GM21529 (cell line): ENCODE measurements around the gene ANKS1B.

ENCODE experiments used
- ATAC-seq: cut with Tn5 transposase; IDR thresholded peaks from one replicate; pipeline ENCODE4 v1.9.1; 2021; ENCODE audit not compliant: unreplicated experiment

Gene ANKS1B

DNA sequence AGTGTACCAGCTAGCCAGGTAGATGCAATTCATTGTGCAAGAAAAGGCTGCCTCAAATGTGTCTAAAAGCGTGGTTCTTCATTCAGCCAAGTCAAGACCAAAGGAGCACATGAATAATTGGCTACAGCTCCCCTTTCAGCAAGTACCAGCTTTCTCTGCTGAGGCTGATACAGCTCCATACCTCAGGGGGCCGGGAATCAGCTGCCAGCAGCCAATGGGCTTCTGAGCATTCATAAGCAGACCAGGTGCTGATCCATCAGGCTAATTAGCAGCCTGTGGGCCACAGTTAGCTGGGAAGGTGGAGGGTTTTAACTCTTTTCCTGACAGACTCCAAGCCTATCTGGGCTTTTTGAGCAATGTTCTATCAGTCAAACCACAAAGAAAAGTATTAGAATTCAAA is 1075.0 kb downstream of the ANKS1B start:
- ATAC-seq, result no peak

DNA sequence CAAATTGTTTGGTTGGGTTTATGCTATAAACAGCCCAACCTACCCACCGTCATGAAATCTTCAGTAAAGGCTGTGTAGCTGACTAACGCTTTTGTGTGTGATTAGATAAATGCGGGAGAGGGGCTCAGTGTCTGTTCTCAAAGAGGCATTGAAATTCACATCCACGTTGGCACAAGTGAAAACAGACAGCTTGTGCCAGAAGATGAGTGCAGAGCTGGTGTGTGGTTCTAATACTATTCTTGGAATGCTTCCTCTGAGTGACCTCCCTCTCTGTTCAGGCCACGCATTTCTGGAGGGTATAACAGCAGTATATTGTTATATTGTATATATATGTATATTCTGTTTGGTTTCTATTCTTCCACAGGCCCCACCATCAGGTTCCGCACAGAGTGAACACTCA is 1075.9 kb downstream of the ANKS1B start:
- ATAC-seq, result no peak

- ATAC-seq, result no peak
Measured at GRCh38 chr12:98903875-98904274, 1080.9 kb downstream of the ANKS1B start.

DNA sequence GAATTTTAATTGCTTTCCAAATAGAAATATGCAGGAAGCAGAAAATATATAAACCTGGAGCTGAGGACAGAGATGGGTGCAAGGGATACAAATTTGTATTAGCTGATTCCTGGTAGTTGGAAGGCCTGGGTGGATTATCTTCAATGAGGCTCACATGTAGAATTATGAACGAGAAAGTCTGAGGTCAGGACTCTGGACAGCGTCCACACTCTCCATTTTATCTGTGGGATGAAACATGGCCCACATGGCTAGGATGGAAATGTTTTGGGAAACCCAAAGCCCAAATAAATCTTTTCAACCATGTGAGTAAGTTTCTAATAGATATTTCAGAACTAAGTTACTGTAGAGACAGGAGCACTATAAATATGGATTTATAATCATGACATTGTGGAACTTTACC is 1083.5 kb downstream of the ANKS1B start:
- ATAC-seq, result no peak

- ATAC-seq, result no peak
Measured at GRCh38 chr12:98896938-98897337, 1087.8 kb downstream of the ANKS1B start.

DNA sequence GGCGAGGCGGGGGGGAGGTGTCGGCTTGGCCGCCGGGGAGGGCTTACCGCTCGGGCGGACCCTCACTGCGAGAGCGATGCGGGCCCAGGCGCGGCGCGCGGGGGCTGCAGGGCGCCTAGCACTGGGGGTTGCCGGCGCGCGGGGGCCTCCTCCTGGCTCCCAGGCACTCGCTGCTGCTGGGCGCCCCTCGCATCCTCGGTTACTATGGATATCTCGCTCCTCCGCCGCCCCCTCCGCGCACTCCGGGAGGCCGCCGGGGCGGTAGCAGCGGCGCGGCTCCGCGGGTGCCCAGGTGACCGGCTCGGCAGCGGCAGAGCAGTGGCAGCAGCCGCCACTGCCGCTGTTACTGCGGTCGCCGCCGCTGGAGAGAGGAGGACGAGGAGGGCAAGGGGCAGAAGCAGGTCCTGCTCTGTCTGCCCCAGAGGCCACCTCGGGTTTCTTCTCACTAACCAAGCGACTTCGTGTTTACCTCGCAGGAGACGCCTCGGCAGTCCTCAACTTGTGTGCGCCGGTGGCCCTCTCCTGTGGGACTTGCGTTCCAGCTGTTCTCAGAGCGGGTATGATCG is 1089.6 kb downstream of the ANKS1B start:
- ATAC-seq, result no peak

GRCh38 chr12:98894412-98895085 is 1090.2 kb downstream of the ANKS1B start:
- no peak for ATAC-seq

DNA sequence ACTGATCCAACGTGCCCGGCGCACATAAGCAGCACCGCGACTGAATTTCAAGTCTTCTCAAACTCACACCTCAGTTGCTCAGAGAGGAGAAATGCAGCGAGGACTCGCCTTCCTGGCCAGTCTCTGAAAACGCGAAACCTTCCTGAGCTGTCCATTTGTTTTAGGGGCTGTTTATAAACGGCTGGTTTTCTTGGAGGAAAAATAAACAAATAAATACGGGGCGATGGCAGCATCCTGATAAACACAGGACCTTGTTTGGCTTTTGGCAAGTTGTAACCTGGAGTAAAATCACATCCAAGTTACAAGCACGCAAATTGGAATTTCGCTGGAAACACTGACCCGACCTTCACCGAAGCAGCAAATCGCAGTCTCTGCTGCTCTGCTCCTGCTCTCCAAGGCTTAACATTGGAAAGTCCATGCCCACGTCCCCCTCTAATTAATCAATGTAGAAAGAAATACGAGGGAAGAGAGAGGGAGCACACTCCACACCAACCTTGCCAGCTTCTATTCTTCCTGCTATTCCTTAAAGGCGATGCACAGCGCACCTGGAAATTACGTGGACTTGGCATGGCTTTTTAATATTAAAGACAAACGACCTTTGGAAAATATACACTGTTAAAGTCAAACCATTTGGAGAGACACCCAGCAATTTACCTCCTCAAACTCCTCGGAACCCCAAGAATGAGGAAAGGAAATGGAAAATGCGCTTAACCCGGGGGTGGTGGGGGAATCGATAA is 1090.9 kb downstream of the ANKS1B start:
- ATAC-seq, result no peak

DNA sequence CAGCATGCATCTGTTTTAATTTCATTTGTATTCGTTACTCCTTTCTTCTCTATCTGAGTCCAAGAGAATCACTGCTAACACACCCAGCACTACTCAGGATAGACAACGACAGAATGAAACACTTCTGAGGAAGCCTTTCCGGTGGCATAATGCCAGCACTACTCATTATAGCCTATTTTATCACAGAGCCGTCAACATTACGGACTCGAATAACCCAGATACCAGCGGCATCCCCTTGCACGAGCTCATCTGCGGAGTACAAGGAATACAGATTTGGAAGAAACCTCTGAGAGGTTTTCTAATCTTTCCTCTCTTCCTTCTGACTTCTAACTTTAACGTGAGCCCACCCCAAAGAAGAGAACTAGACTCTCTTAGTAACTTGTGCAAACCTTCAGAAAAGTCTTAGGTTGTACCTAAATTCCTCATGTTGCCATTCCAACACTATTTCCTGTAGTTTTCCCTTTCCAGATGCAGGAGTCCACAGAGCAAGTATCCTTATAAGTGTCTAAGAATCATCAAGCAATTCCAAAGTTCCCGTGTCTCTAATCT is 1091.5 kb downstream of the ANKS1B start:
- ATAC-seq, result no peak

DNA sequence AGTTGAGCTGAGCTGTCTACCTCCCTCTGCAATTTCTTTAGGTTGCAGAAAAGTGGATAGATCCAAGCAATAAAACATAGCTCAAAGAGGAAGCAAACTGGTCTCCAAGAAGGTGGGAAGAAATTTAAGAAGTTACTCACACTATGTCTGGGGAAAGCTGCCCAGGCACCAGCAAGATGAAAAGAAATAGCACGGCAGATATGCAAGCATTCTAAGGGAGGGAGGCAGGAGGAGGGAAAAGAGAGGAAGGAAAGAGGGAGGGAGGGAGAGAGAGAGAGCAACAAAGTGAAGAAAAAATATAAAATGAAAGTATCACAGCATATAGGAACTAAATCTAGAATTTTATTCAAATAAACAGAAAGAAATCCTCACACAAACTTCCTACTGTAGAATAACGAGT is 1099.0 kb downstream of the ANKS1B start:
- no peak for ATAC-seq

GRCh38 chr12:98883231-98883630 is 1101.5 kb downstream of the ANKS1B start:
- no peak for ATAC-seq

DNA sequence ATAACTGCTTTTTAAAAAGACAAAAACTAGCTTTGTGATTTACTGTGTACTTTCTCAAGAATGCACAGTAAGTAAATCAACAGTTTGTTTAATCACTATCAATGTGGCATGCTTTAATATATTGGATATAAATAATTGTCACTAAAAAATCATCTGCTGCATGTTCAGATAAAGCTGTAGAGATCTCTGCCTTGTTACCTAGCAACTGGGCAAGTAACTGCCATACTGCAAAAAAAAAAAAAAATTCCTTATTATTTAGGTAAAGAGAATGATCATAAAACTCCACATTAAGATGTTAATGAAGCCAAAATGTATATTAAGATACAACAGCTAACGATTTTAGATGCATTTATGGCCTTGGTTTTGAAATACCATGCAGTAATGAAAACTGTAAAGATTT is 1102.2 kb downstream of the ANKS1B start:
- no peak for ATAC-seq

DNA sequence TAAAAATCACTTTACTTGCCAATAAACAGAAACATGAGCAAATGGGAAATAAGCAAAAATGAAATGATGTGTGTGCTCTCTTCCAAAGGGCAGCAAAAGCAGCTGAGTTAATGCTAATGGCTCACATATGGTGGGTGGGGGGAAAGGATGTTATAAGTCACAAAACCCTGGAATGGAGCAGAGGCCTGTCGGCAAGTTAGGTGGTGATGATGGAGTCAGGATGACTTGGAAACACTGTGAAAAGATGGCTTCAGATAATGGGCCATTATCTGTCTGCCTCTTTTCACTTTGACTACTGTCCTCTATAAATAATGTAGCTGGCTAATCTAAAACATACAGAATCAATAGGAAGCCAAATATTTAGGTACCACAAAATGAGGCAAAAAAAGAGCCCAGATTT is 1111.0 kb downstream of the ANKS1B start:
- ATAC-seq, result no peak

- ATAC-seq, result no peak
Measured at GRCh38 chr12:98870504-98870903, 1114.2 kb downstream of the ANKS1B start.

DNA sequence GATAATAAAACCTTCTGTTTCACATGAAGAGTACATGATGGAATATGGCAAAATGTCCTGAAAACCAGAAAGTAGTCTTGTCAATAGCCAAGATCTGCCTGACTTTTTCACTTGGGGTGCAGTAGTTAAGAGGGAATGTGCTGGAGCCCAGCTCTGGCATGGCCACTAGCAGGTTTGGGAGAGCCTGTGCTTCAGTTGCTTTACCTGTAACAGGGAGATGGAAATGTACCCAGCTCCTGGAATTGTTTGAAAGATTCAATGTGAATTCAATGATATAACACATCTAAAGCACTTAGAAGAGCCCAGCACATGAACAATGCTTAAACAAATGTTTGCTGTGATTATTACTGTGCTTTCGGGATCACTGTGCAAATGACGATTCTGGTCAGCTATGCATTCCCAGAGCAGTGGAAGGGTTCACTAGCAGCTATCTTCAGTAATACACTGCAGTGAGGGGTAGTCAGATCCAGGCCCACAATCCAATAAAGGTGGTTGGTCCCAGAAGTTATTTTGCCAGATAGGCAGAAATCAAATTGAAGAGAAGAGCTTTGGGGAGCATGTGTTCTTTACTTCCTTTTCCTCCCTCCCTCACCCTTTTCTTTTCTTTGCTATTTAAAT is 1114.7 kb downstream of the ANKS1B start:
- no peak for ATAC-seq

DNA sequence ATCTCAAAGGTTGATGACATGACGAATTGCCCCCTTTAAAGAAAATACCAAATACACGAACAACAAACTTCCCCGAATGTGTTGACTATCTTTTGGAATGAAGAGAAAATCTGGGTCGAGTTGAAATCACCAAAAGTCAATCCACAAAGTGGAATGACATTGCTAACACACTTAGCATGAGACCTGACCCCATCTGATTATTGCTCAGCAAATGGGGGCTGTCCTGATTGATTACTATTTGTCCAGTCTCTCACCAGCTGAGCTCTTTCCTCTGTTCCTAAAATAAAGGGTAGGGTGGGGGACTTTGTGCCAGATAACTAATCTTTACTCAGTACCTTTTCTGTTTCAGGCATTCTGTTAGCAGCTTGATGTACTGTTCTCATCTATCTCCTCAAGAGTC is 1116.2 kb downstream of the ANKS1B start:
- ATAC-seq, result no peak

DNA sequence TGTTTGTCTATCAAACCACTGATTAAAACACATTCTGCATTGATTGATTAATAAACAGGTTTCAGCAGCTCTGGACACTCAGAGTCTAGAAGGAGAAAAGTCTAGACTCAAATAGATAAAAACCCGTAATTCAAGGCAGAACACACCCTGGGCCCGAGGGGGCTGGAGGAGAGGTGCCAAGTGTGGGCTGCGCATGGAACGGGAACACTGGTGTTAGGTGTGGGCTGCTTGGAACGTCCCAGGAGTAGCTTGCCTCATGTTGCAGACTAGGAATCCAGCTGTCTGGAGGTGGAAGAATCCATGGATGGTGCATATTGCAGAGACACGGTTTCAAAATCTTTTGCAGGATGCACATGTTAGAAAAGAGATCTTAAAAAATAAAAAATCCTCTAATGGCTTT is 1116.7 kb downstream of the ANKS1B start:
- no peak for ATAC-seq

DNA sequence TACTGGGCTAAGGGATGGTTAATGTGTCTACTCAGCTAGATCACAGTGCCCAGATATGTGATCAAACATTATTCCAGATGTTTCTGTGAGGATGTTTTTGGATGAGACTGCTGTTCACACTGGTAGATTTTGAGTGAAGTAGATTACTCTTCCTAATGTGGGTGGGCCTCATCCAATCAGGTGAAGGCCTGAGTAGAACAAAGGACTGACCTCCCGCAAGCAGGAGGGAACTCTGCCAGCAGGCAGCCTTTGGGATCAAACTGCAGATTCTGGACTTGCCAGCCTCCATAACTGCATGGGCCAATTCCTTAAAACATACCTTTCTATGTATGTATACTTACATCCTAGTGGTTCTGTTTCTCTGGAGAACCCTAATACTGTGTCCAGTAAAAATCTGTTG is 1120.4 kb downstream of the ANKS1B start:
- no peak for ATAC-seq

GRCh38 chr12:98863167-98863566 is 1121.6 kb downstream of the ANKS1B start:
- no peak for ATAC-seq

DNA sequence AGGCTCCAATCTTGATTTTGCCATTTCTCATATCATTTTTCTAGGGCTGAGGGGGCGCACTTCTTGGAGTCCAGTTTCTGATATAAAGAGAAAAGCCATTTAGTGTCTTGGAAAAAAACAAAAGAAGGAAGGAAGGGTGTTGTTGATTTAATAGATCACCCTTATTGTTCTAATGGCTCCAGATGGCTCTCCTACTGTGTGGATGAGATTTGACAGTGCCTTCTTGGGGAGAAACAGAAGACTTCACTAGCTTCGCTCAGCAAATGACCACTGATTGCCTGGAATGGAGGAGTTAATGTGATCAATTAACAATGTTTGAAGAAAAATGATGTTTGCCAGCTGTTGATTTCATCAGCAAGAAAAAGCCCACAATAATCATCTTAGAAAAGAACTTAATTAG is 1123.5 kb downstream of the ANKS1B start:
- ATAC-seq, result no peak

GRCh38 chr12:98856897-98857540 is 1127.7 kb downstream of the ANKS1B start:
- no peak for ATAC-seq
